ENCODE data around the gene SSTR4. TPM values are rescaled to one million over a fixed set of nuclear protein-coding genes. Genes with fewer than 3 reads are reported as not detected.

The SSTR4 gene
- total RNA-seq, 4 donors from 2014 or later, result not detected

- TF ChIP-seq CTCF (IDR thresholded peaks at IDR 0.05; ENCODE audit: low read depth), result no peak
These were observed 32.8 kb upstream of the SSTR4 start for GRCh38 chr20:23002276-23002675.

GRCh38 chr20:23003077-23003635 lies 32.0 kb upstream of the SSTR4 start:
- no peak for TF ChIP-seq CTCF (IDR thresholded peaks at IDR 0.05; ENCODE audit: low read depth)

GRCh38 chr20:23003881-23004460 lies 31.1 kb upstream of the SSTR4 start:
- TF ChIP-seq CTCF (IDR thresholded peaks at IDR 0.05; ENCODE audit: low read depth), result no peak

GRCh38 chr20:23005776-23006175 lies 29.3 kb upstream of the SSTR4 start:
- no peak for TF ChIP-seq CTCF (IDR thresholded peaks at IDR 0.05; ENCODE audit: low read depth)

- no peak for TF ChIP-seq CTCF (IDR thresholded peaks at IDR 0.05; ENCODE audit: low read depth)
These were observed 27.6 kb upstream of the SSTR4 start for GRCh38 chr20:23007462-23007861.

- TF ChIP-seq CTCF (IDR thresholded peaks at IDR 0.05; ENCODE audit: low read depth), result no peak
These were observed 27.0 kb upstream of the SSTR4 start for GRCh38 chr20:23007886-23008655.

GRCh38 chr20:23008667-23009066 lies 26.4 kb upstream of the SSTR4 start:
- TF ChIP-seq CTCF (IDR thresholded peaks at IDR 0.05; ENCODE audit: low read depth), result no peak

Measured in subcutaneous adipose tissue (tissue), 4 donors.